Progenitor cell of endocrine pancreas (in vitro differentiated cells): Measurements from ENCODE around the gene SETD1B. TPM values are rescaled to one million over a fixed set of nuclear protein-coding genes. Genes with fewer than 3 reads are reported as not detected.

Source experiments
- DNase-seq: peaks from one replicate; pipeline ENCODE4 v3.0.0; 2021; ENCODE audit warnings: low spot score; ENCODE audit not compliant: unreplicated experiment
- H3K27ac Mint-ChIP-seq: 2 replicates; pipeline ENCODE4 v1.8.0; 2021; ENCODE audit warnings: mild to moderate bottlenecking, moderate library complexity, mixed read lengths
- H3K27me3 Mint-ChIP-seq: 2 replicates; pipeline ENCODE4 v1.8.0; 2021; ENCODE audit warnings: mixed read lengths
- H3K36me3 Mint-ChIP-seq: 2 replicates; pipeline ENCODE4 v1.8.0; 2022; ENCODE audit warnings: mixed read lengths; ENCODE audit not compliant: insufficient read depth
- H3K4me1 Mint-ChIP-seq: 2 replicates; pipeline ENCODE4 v1.8.0; 2021; ENCODE audit warnings: low read depth, mixed read lengths
- H3K4me3 Mint-ChIP-seq: 2 replicates; pipeline ENCODE4 v1.8.0; 2021; ENCODE audit warnings: low read depth, mild to moderate bottlenecking, moderate library complexity, mixed read lengths
- H3K9me3 Mint-ChIP-seq: 2 replicates; pipeline ENCODE4 v1.8.0; 2021; ENCODE audit warnings: low read depth, mixed read lengths
- CTCF ChIP-seq: fragments of 200-600 bp; sonication (generic); IDR thresholded peaks from one replicate; pipeline ENCODE4 v1.5.0; 2021; ENCODE audit warnings: antibody characterized with exemption, mild to moderate bottlenecking; ENCODE audit not compliant: unreplicated experiment
- total RNA-seq: library from RNA; stranded (reverse); gene quantifications from 2 replicates; pipeline ENCODE4 v1.2.1, GENCODE V29; 2021

The SETD1B gene
- total RNA-seq, 1 donor from 2014 or later: 28.6 TPM

- Mint-ChIP-seq H3K27me3 (no peaks in the 10 kb centered on the region), H3K4me3 (no peak overlapping the region), H3K36me3 (peaks cover 12% of the 10 kb centered on the region), H3K4me1 (no peaks in the 10 kb centered on the region), H3K27ac (no peak overlapping the region), H3K9me3 (no peaks in the 10 kb centered on the region)
- TF ChIP-seq CTCF: no peak
- DNase-seq: no peak
Observed at GRCh38 chr12:121823101-121823726, 19.4 kb downstream of the SETD1B start.

- no peak overlapping the region for H3K4me3 Mint-ChIP-seq
- no peak for TF ChIP-seq CTCF
- H3K27ac Mint-ChIP-seq: no peak overlapping the region
- no peak for DNase-seq
- H3K4me1 Mint-ChIP-seq: no peaks in the 10 kb centered on the region
- no peaks in the 10 kb centered on the region for H3K9me3 Mint-ChIP-seq
- peaks cover 17% of the 10 kb centered on the region for H3K36me3 Mint-ChIP-seq
- no peaks in the 10 kb centered on the region for H3K27me3 Mint-ChIP-seq
Observed at GRCh38 chr12:121823727-121824115, 19.9 kb downstream of the SETD1B start.

- H3K4me1 Mint-ChIP-seq: no peaks in the 10 kb centered on the region
- H3K36me3 Mint-ChIP-seq: peaks cover 15% of the 10 kb centered on the region
- H3K27ac Mint-ChIP-seq: no peak overlapping the region
- H3K4me3 Mint-ChIP-seq: no peak overlapping the region
- no peak for TF ChIP-seq CTCF
- no peaks in the 10 kb centered on the region for H3K9me3 Mint-ChIP-seq
- H3K27me3 Mint-ChIP-seq: no peaks in the 10 kb centered on the region
- DNase-seq: no peak
Observed at GRCh38 chr12:121825041-121825523, 21.3 kb downstream of the SETD1B start.

- H3K4me1 Mint-ChIP-seq: no peaks in the 10 kb centered on the region
- H3K9me3 Mint-ChIP-seq: no peaks in the 10 kb centered on the region
- peaks cover 16% of the 10 kb centered on the region for H3K36me3 Mint-ChIP-seq
- no peak for TF ChIP-seq CTCF
- no peak overlapping the region for H3K4me3 Mint-ChIP-seq
- peak overlapping the region; percentile 46 for H3K27ac Mint-ChIP-seq
- H3K27me3 Mint-ChIP-seq: no peaks in the 10 kb centered on the region
- no peak for DNase-seq
Observed at GRCh38 chr12:121826318-121827150, 22.7 kb downstream of the SETD1B start.

GRCh38 chr12:121827351-121828099 lies 23.7 kb downstream of the SETD1B start:
- no peak overlapping the region for H3K27ac Mint-ChIP-seq
- H3K36me3 Mint-ChIP-seq: peaks cover 21% of the 10 kb centered on the region
- no peak overlapping the region for H3K4me3 Mint-ChIP-seq
- no peak for TF ChIP-seq CTCF
- H3K4me1 Mint-ChIP-seq: no peaks in the 10 kb centered on the region
- no peak for DNase-seq
- no peaks in the 10 kb centered on the region for H3K9me3 Mint-ChIP-seq
- H3K27me3 Mint-ChIP-seq: no peaks in the 10 kb centered on the region
